ENCODE data around the gene TFDP1. TPM values are rescaled to one million over a fixed set of nuclear protein-coding genes. Genes with fewer than 3 reads are reported as not detected.

Gene TFDP1
- total RNA-seq, 3 donors from 2014 or later (not counting 1 experiment from before 2014, with no cell fraction given): 26.3 to 44.3 (median 29.2) TPM

- no peaks in the 10 kb centered on the region for H3K36me3 ChIP-seq (ENCODE audit: control insufficient read depth, insufficient read depth, low read length)
- intact Hi-C loops (cut with micrococcal nuclease): no loop called here
Observed at GRCh38 chr13:113565526-113566226, 18.9 kb upstream of the TFDP1 start.

GRCh38 chr13:113566227-113566561 is 18.4 kb upstream of the TFDP1 start:
- WGBS (ENCODE audit: insufficient coverage): 85% methylated on average over 17 of the region's 17 CpGs
- H3K27me3 Mint-ChIP-seq (ENCODE audit: low read depth in 2 of 2): peaks cover 10 to 28% of the 10 kb centered on the region in 2 donors
- Histone ChIP-seq H3K27me3 (ENCODE audit: control insufficient read depth, insufficient read depth, low read length) (peaks cover 3% of the 10 kb centered on the region), H3K36me3 (ENCODE audit: control insufficient read depth, insufficient read depth, low read length) (no peaks in the 10 kb centered on the region), H3K9me3 (ENCODE audit: control insufficient read depth, insufficient read depth, low read length) (no peaks in the 10 kb centered on the region), H3K4me3 (ENCODE audit: low read length) (no peak overlapping the region), H3K4me1 (ENCODE audit: control insufficient read depth, insufficient read depth, low read length) (no peaks in the 10 kb centered on the region), H3K27ac (ENCODE audit: low read length) (no peak overlapping the region)
- H3K4me3 Mint-ChIP-seq: no peak overlapping the region
- ATAC-seq (no peak), DNase-seq (no peak)
- H3K27ac Mint-ChIP-seq: no peak overlapping the region
- no peaks in the 10 kb centered on the region for H3K4me1 Mint-ChIP-seq
- no peaks in the 10 kb centered on the region for H3K9me3 Mint-ChIP-seq
- intact Hi-C loops (cut with micrococcal nuclease): no loop called here
- no peak for TF ChIP-seq CTCF (IDR thresholded peaks at IDR 0.05)
- no peaks in the 10 kb centered on the region for H3K36me3 Mint-ChIP-seq

More at GRCh38 chr13:113565526-113566226, 18.9 kb upstream of the TFDP1 start:
- 83% methylated on average over 26 of the region's 26 CpGs for WGBS (ENCODE audit: insufficient coverage)
- Histone ChIP-seq H3K9me3 (ENCODE audit: control insufficient read depth, insufficient read depth, low read length) (no peaks in the 10 kb centered on the region), H3K27me3 (ENCODE audit: control insufficient read depth, insufficient read depth, low read length) (peaks cover 2% of the 10 kb centered on the region), H3K4me3 (ENCODE audit: low read length) (no peak overlapping the region), H3K27ac (ENCODE audit: low read length) (no peak overlapping the region), H3K4me1 (ENCODE audit: control insufficient read depth, insufficient read depth, low read length) (no peaks in the 10 kb centered on the region)
- Mint-ChIP-seq H3K36me3 (no peaks in the 10 kb centered on the region), H3K4me3 (no peak overlapping the region), H3K4me1 (no peaks in the 10 kb centered on the region), H3K27me3 (ENCODE audit: low read depth in 2 of 2) (peaks cover 10 to 24% of the 10 kb centered on the region in 2 donors), H3K27ac (no peak overlapping the region), H3K9me3 (no peaks in the 10 kb centered on the region)
- ATAC-seq (no peak), DNase-seq (no peak)
- no peak for TF ChIP-seq CTCF (IDR thresholded peaks at IDR 0.05)

- WGBS (ENCODE audit: insufficient coverage): 96% methylated on average over 4 of the region's 4 CpGs
- Mint-ChIP-seq H3K27ac (no peak overlapping the region), H3K27me3 (ENCODE audit: low read depth in 2 of 2) (peaks cover 10 to 28% of the 10 kb centered on the region in 2 donors), H3K4me3 (no peak overlapping the region), H3K4me1 (no peaks in the 10 kb centered on the region), H3K9me3 (no peaks in the 10 kb centered on the region), H3K36me3 (no peaks in the 10 kb centered on the region)
- H3K4me3 ChIP-seq (ENCODE audit: low read length): no peak overlapping the region
- intact Hi-C loops (cut with micrococcal nuclease): no loop called here
- no peak for DNase-seq
- H3K9me3 ChIP-seq (ENCODE audit: control insufficient read depth, insufficient read depth, low read length): no peaks in the 10 kb centered on the region
- TF ChIP-seq CTCF (IDR thresholded peaks at IDR 0.05): no peak
- no peaks in the 10 kb centered on the region for H3K4me1 ChIP-seq (ENCODE audit: control insufficient read depth, insufficient read depth, low read length)
- peaks cover 3% of the 10 kb centered on the region for H3K27me3 ChIP-seq (ENCODE audit: control insufficient read depth, insufficient read depth, low read length)
- no peak for ATAC-seq
- no peak overlapping the region for H3K27ac ChIP-seq (ENCODE audit: low read length)
- H3K36me3 ChIP-seq (ENCODE audit: control insufficient read depth, insufficient read depth, low read length): no peaks in the 10 kb centered on the region
Observed at GRCh38 chr13:113567681-113568080, 16.9 kb upstream of the TFDP1 start.

GRCh38 chr13:113573065-113573464 is 11.5 kb upstream of the TFDP1 start:
- intact Hi-C loops (cut with micrococcal nuclease): no loop called here
- Histone ChIP-seq H3K27me3 (ENCODE audit: control insufficient read depth, insufficient read depth, low read length) (peaks cover 3% of the 10 kb centered on the region), H3K36me3 (ENCODE audit: control insufficient read depth, insufficient read depth, low read length) (no peaks in the 10 kb centered on the region), H3K4me1 (ENCODE audit: control insufficient read depth, insufficient read depth, low read length) (no peaks in the 10 kb centered on the region), H3K4me3 (ENCODE audit: low read length) (no peak overlapping the region), H3K9me3 (ENCODE audit: control insufficient read depth, insufficient read depth, low read length) (no peaks in the 10 kb centered on the region), H3K27ac (ENCODE audit: low read length) (no peak overlapping the region)
- no peak overlapping the region for H3K4me3 Mint-ChIP-seq
- peak in 1 of 2 donors; percentile 0 for DNase-seq
- H3K27me3 Mint-ChIP-seq (ENCODE audit: low read depth in 2 of 2): peaks cover 22 to 52% of the 10 kb centered on the region in 2 donors
- no peak for ATAC-seq
- no peak overlapping the region for H3K27ac Mint-ChIP-seq
- 88% methylated on average over 3 of the region's 3 CpGs for WGBS (ENCODE audit: insufficient coverage)
- TF ChIP-seq CTCF (IDR thresholded peaks at IDR 0.05): no peak
- H3K9me3 Mint-ChIP-seq: peaks cover 2% of the 10 kb centered on the region in 2 donors
- no peaks in the 10 kb centered on the region for H3K36me3 Mint-ChIP-seq
- H3K4me1 Mint-ChIP-seq: no peaks in the 10 kb centered on the region
